SK-N-SH (cell line): Measurements from ENCODE around the gene TDRD1. TPM values are rescaled to one million over a fixed set of nuclear protein-coding genes. Genes with fewer than 3 reads are reported as not detected.
A peak's percentile ranks its signal among the peaks of the same experiment; 100 is the strongest.
"Not testable (repeated sequence)": the region's sequence is repeated elsewhere in the genome, so short reads cannot be mapped to it uniquely, and the experiment has no call there.

ENCODE experiments used
- CTCF ChIA-PET: fragments of 300-600, 350-600 bp; formaldehyde crosslinking; extraction: SDS; loops from one replicate; lab custom pipeline; 2021; lab: Yijun Ruan, JAX
- POLR2A ChIA-PET: fragments of 350-600 bp; sonication (Branson Sonifier 250); formaldehyde crosslinking; extraction: SDS; loops from one replicate; lab custom pipeline; 2020; ENCODE audit warnings: antibody characterized with exemption, inconsistent platforms; lab: Yijun Ruan, JAX
- DNase-seq: peaks from one replicate; pipeline ENCODE4 v3.0.0; 2012
- H2AFZ ChIP-seq: fragments of 200-600 bp; sonication (generic); 2 replicates; pipeline ENCODE4 v1.8.1; 2016; ENCODE audit warnings: antibody characterized with exemption, mild to moderate bottlenecking, low read depth
- H3F3A ChIP-seq: fragments of 200-600 bp; sonication (generic); replicated peaks from 2 replicates; pipeline ENCODE3; 2016; ENCODE audit warnings: antibody characterized with exemption, mild to moderate bottlenecking; ENCODE audit not compliant: insufficient read depth
- H3K27ac ChIP-seq, 2 experiments: fragments of 200-500 bp in 1 of 2; fragments of 200-600 bp in 1 of 2; sonication (Bioruptor generic) in 1 of 2; sonication (generic), shearing (Covaris generic) in 1 of 2; 2 replicates each; pipeline versions ENCODE4 v1.5.1 to v1.6.1; 2014 to 2016; ENCODE audit warnings: low read depth in 2 of 2, inconsistent platforms in 1 of 2, low read length in 1 of 2, mild to moderate bottlenecking in 1 of 2, mixed read lengths in 1 of 2
- H3K27me3 ChIP-seq: fragments of 200-600 bp; sonication (generic), shearing (Covaris generic); 2 replicates; pipeline ENCODE4 v1.6.1; 2016; ENCODE audit warnings: mixed run types; ENCODE audit not compliant: insufficient read depth
- H3K36me3 ChIP-seq, 2 experiments: fragments of 200-500 bp in 1 of 2; fragments of 200-600 bp in 1 of 2; sonication (Bioruptor generic) in 1 of 2; sonication (generic) in 1 of 2; replicated peaks in 1 of 2; 2 replicates each; pipeline versions ENCODE3 to v1.5.1; 2014 to 2016; ENCODE audit warnings: low read length in 1 of 2, mild to moderate bottlenecking in 1 of 2; ENCODE audit not compliant: insufficient read depth in 2 of 2, control insufficient read depth in 1 of 2
- H3K4me1 ChIP-seq, 2 experiments: fragments of 200-500 bp in 1 of 2; fragments of 200-600 bp in 1 of 2; sonication (Bioruptor generic) in 1 of 2; sonication (generic), shearing (Covaris generic) in 1 of 2; 2 replicates each; pipeline versions ENCODE4 v1.5.1 to v1.6.1; 2014 to 2016; ENCODE audit warnings: low read depth in 1 of 2, low read length in 1 of 2, mixed run types in 1 of 2; ENCODE audit not compliant: insufficient read depth in 2 of 2, control insufficient read depth in 1 of 2
- H3K4me2 ChIP-seq: fragments of 200-600 bp; sonication (generic), shearing (Covaris generic); 2 replicates; pipeline ENCODE4 v1.6.1; 2017; ENCODE audit warnings: mixed run types
- H3K4me3 ChIP-seq, 2 experiments: fragments of 200-500 bp in 1 of 2; fragments of 200-600 bp in 1 of 2; sonication (Bioruptor generic) in 1 of 2; sonication (generic), shearing (Covaris generic) in 1 of 2; 2 replicates each; pipeline versions ENCODE4 v1.5.1 to v1.8.1; 2014 to 2016; ENCODE audit warnings: low read depth in 2 of 2, inconsistent platforms in 1 of 2, low read length in 1 of 2, mild to moderate bottlenecking in 1 of 2, mixed read lengths in 1 of 2, moderate library complexity in 1 of 2
- H3K79me2 ChIP-seq: fragments of 200-600 bp; sonication (generic); 2 replicates; pipeline ENCODE4 v1.8.1; 2017; ENCODE audit warnings: mild to moderate bottlenecking; ENCODE audit not compliant: insufficient read depth
- H3K9ac ChIP-seq: fragments of 200-600 bp; sonication (generic); 2 replicates; pipeline ENCODE4 v1.6.1; 2017; ENCODE audit warnings: mixed run types
- H3K9me2 ChIP-seq: fragments of 200-600 bp; sonication (generic); 2 replicates; pipeline ENCODE4 v1.6.1; 2017; ENCODE audit warnings: mixed run types
- H3K9me3 ChIP-seq: fragments of 200-600 bp; sonication (generic); 2 replicates; pipeline ENCODE4 v1.6.1; 2017; ENCODE audit warnings: mixed run types, mild to moderate bottlenecking, moderate library complexity
- H4K20me1 ChIP-seq: fragments of 200-600 bp; sonication (generic); 2 replicates; pipeline ENCODE4 v1.6.1; 2017; ENCODE audit warnings: mild to moderate bottlenecking, mixed run types; ENCODE audit not compliant: insufficient read depth
- CHD2 ChIP-seq: fragments of 150-350 bp; IDR thresholded peaks from 2 replicates; pipeline ENCODE4 v1.6.1; 2018; ENCODE audit warnings: low read length; ENCODE audit not compliant: partially characterized antibody
- ELF1 ChIP-seq: IDR thresholded peaks from 2 replicates; pipeline ENCODE4 v1.4.0; 2012
- EP300 ChIP-seq, 2 experiments: IDR thresholded peaks; 2 replicates each; pipeline versions ENCODE4 v1.4.0 to v1.6.1; 2012; ENCODE audit warnings: borderline replicate concordance in 1 of 2, low read depth in 1 of 2, low read length in 1 of 2
- EZH2phosphoT487 ChIP-seq: fragments of 200-600 bp; sonication (generic); IDR thresholded peaks from 2 replicates; pipeline ENCODE4 v1.6.1; 2017; ENCODE audit warnings: low read depth, mixed run types, mild to moderate bottlenecking, antibody characterized with exemption, moderate library complexity, borderline replicate concordance
- FOXJ3 ChIP-seq: sonication (generic); formaldehyde crosslinking; IDR thresholded peaks from 2 replicates; pipeline ENCODE4 v1.5.1; 2020; ENCODE audit warnings: mild to moderate bottlenecking, missing genetic modification reagents
- GATA2 ChIP-seq: sonication (generic); formaldehyde crosslinking; IDR thresholded peaks from 2 replicates; pipeline ENCODE4 v1.5.0; 2020; ENCODE audit warnings: mild to moderate bottlenecking, missing genetic modification reagents
- MEF2A ChIP-seq: IDR thresholded peaks from 2 replicates; pipeline ENCODE4 v1.4.0; 2012; ENCODE audit warnings: low read depth, borderline replicate concordance
- NRF1 ChIP-seq: IDR thresholded peaks from 2 replicates; pipeline ENCODE4 v1.6.1; 2012; ENCODE audit warnings: low read depth, mild to moderate bottlenecking, low read length
- POLR2AphosphoS5 ChIP-seq: IDR thresholded peaks from 2 replicates; pipeline ENCODE4 v1.6.1; 2012; ENCODE audit warnings: low read depth, low read length
- RAD21 ChIP-seq: IDR thresholded peaks from 2 replicates; pipeline ENCODE4 v1.6.1; 2012; ENCODE audit warnings: mild to moderate bottlenecking, low read length
- RFX5 ChIP-seq: IDR thresholded peaks from 2 replicates; pipeline ENCODE4 v1.6.1; 2012; ENCODE audit warnings: mild to moderate bottlenecking, improper control_type of control experiment, low read length
- RXRA ChIP-seq: IDR thresholded peaks from 2 replicates; pipeline ENCODE4 v1.4.0; 2012; ENCODE audit warnings: low read depth, mild to moderate bottlenecking, borderline replicate concordance
- SMC3 ChIP-seq: IDR thresholded peaks from 2 replicates; pipeline ENCODE4 v1.6.1; 2012; ENCODE audit warnings: low read depth, low read length, improper control_type of control experiment
- WGBS: methylation state at CpG from one replicate; pipeline ENCODE4 v1.1.6; 2017; ENCODE audit warnings: low lambda C conversion rate; 5-methylcytosine and 5-hydroxymethylcytosine counted together
- polyA plus RNA-seq, 3 experiments: library from polyadenylated mRNA; depleted of rRNA; stranded (reverse); fragments of >200 nt; gene quantifications; 2 replicates each; pipeline ENCODE4 v1.2.3, GENCODE V29; 2012
- TF ChIP-seq, protein P1 (sequence below): IDR thresholded peaks from 2 replicates; pipeline ENCODE4; 2012
- TF ChIP-seq, protein P2 (sequence below): fragments of 200-600 bp; sonication (generic); IDR thresholded peaks from 2 replicates; pipeline ENCODE4 v1.6.1; 2017; ENCODE audit warnings: antibody characterized with exemption, mild to moderate bottlenecking, moderate library complexity
- TF ChIP-seq, protein P3 (sequence below): IDR thresholded peaks from 2 replicates; pipeline ENCODE4 v1.4.0; 2012; ENCODE audit warnings: low read depth
- TF ChIP-seq, protein P4 (sequence below): fragments of 150-350 bp; IDR thresholded peaks from 2 replicates; pipeline ENCODE4 v1.6.1; 2016; ENCODE audit warnings: mild to moderate bottlenecking, low read depth, low read length
- TF ChIP-seq, protein P5 (sequence below): IDR thresholded peaks from 2 replicates; pipeline ENCODE4 v1.6.1; 2012; ENCODE audit warnings: mild to moderate bottlenecking, low read depth, low read length, moderate library complexity

Gene TDRD1
- polyA plus RNA-seq, 1 of the 3 experiments (the other 2 are of a cell fraction), result not detected

DNA sequence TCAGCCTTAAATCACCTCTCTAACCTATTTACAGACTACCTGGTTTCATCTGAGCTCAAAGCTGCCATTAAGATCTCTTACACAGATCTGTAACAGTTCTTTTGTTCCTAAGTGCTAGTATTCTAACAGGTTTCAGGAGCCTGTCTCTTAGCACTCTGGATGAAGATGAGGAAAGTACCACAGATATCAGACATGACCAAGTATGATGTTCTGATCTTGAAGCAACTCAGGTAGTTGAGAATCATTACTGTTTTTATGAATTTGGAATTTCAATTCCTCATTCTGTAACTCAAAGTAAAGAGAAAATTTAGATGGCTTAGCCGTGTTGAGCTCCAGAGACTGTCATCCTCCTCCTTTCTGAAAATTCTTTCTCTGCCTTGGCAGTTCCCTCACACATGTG is 36.0 kb upstream of the TDRD1 start (continued):
- TF ChIP-seq, protein P1, sequence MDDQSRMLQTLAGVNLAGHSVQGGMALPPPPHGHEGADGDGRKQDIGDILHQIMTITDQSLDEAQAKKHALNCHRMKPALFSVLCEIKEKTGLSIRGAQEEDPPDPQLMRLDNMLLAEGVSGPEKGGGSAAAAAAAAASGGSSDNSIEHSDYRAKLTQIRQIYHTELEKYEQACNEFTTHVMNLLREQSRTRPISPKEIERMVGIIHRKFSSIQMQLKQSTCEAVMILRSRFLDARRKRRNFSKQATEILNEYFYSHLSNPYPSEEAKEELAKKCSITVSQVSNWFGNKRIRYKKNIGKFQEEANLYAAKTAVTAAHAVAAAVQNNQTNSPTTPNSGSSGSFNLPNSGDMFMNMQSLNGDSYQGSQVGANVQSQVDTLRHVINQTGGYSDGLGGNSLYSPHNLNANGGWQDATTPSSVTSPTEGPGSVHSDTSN, result no peak
- no peak for TF ChIP-seq FOXJ3 (CRISPR knock-in tag)
- TF ChIP-seq, protein P2, sequence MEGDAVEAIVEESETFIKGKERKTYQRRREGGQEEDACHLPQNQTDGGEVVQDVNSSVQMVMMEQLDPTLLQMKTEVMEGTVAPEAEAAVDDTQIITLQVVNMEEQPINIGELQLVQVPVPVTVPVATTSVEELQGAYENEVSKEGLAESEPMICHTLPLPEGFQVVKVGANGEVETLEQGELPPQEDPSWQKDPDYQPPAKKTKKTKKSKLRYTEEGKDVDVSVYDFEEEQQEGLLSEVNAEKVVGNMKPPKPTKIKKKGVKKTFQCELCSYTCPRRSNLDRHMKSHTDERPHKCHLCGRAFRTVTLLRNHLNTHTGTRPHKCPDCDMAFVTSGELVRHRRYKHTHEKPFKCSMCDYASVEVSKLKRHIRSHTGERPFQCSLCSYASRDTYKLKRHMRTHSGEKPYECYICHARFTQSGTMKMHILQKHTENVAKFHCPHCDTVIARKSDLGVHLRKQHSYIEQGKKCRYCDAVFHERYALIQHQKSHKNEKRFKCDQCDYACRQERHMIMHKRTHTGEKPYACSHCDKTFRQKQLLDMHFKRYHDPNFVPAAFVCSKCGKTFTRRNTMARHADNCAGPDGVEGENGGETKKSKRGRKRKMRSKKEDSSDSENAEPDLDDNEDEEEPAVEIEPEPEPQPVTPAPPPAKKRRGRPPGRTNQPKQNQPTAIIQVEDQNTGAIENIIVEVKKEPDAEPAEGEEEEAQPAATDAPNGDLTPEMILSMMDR, result no peak
- TF ChIP-seq EZH2phosphoT487, result no peak

DNA sequence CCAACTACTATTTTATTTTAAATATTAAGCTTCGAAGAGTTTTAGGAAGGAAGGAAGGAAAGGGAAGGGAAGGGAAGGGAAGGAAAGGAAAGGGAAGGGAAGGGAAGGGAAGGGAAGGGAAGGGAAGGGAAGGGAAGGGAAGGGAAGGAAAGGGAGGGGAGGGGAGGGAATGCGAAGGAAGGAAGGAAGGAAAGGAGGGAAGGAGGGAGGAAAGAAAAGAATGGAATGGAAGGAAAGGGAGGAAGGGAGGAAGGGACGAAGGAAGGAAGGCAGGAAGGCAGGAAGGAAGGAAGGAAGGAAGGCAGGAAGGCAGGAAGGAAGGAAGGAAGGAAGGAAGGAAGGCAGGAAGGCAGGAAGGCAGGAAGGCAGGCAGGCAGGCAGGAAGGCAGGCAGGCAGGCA is 29.7 kb upstream of the TDRD1 start:
- H3F3A ChIP-seq, H2AFZ ChIP-seq, H3K4me3 ChIP-seq, H3K79me2 ChIP-seq, DNase-seq, H3K4me1 ChIP-seq, H3K4me2 ChIP-seq, H3K9ac ChIP-seq, CTCF ChIA-PET, POLR2A ChIA-PET, H3K27me3 ChIP-seq, H3K9me2 ChIP-seq, H3K9me3 ChIP-seq, H4K20me1 ChIP-seq, H3K27ac ChIP-seq: not testable (repeated sequence)
- WGBS, result 91% methylated on average over 3 of the region's 3 CpGs
- H3K36me3 ChIP-seq, result peaks cover 16 to 51% of the 10 kb centered on the region in 2 experiments

DNA sequence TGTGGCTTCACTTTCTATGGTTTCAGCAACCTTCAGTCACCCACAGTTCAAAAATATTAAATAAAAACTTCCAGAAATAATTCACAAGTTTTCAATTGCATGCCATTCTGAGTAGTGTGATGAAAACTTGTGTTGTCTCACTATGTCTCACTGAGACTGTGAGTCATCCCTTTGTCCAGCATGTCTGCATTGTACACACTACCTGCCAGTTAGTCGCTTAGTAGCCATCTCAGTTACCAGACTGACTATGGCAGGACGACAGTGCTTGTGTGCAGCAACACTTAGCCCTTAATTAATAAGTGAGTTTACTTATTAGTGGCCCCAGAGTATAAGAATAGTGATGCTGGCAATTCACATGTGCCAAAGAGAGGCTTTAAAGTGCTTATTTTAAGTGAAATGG is 27.7 kb upstream of the TDRD1 start:
- H3K79me2 ChIP-seq, result no peaks in the 10 kb centered on the region
- peak overlapping the region in 1 of 2 experiments; percentile 63; a peak in 2 of 4 replicates for H3K27ac ChIP-seq
- CTCF ChIA-PET, result interaction anchor here (0.8 kb wide), 1 partner anchor 472 kb away, joined by 3 read pairs; no protein-coding TSS in a partner anchor
- H3K9ac ChIP-seq, result peak overlapping the region; percentile 29; the same call in 1 of the 2 replicates
- no peak overlapping the region for H3K4me3 ChIP-seq
- 22% methylated on average over 2 of the region's 2 CpGs for WGBS
- H3K9me3 ChIP-seq, result no peaks in the 10 kb centered on the region
- no peaks in the 10 kb centered on the region for H3K9me2 ChIP-seq
- H3K4me2 ChIP-seq, result peak overlapping the region; percentile 31; the same call in 1 of the 2 replicates
- DNase-seq, result no peak
- peaks cover 0 to 4% of the 10 kb centered on the region in 2 experiments; a peak in 1 of 4 replicates for H3K4me1 ChIP-seq
- no peaks in the 10 kb centered on the region for H4K20me1 ChIP-seq
- H2AFZ ChIP-seq, result no peak overlapping the region; the same call in 1 of the 2 replicates
- no peaks in the 10 kb centered on the region for H3F3A ChIP-seq
- H3K27me3 ChIP-seq, result no peaks in the 10 kb centered on the region
- POLR2A ChIA-PET, result no interaction called here
- H3K36me3 ChIP-seq, result peaks cover 17 to 67% of the 10 kb centered on the region in 2 experiments
- no peak for TF ChIP-seq EZH2phosphoT487
- no peak for TF ChIP-seq GATA2 (CRISPR knock-in tag)
- TF ChIP-seq, protein P3, sequence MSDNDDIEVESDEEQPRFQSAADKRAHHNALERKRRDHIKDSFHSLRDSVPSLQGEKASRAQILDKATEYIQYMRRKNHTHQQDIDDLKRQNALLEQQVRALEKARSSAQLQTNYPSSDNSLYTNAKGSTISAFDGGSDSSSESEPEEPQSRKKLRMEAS, result no peak
- TF ChIP-seq CHD2, result no peak
- TF ChIP-seq SMC3, result no peak
- TF ChIP-seq, protein P4, sequence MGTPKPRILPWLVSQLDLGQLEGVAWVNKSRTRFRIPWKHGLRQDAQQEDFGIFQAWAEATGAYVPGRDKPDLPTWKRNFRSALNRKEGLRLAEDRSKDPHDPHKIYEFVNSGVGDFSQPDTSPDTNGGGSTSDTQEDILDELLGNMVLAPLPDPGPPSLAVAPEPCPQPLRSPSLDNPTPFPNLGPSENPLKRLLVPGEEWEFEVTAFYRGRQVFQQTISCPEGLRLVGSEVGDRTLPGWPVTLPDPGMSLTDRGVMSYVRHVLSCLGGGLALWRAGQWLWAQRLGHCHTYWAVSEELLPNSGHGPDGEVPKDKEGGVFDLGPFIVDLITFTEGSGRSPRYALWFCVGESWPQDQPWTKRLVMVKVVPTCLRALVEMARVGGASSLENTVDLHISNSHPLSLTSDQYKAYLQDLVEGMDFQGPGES, result no peak
- TF ChIP-seq RFX5, result no peak
- TF ChIP-seq EP300 (IDR thresholded peaks at IDR 0.05; ENCODE audit: borderline replicate concordance in 1 of 2, low read depth in 1 of 2, low read length in 1 of 2), result no peak
- no peak for TF ChIP-seq NRF1
- no peak for TF ChIP-seq MEF2A
- no peak for TF ChIP-seq POLR2AphosphoS5
- TF ChIP-seq RAD21, result no peak
- TF ChIP-seq FOXJ3 (CRISPR knock-in tag), result no peak
- no peak for TF ChIP-seq RXRA
- no peak for TF ChIP-seq ELF1
- TF ChIP-seq, protein P5, sequence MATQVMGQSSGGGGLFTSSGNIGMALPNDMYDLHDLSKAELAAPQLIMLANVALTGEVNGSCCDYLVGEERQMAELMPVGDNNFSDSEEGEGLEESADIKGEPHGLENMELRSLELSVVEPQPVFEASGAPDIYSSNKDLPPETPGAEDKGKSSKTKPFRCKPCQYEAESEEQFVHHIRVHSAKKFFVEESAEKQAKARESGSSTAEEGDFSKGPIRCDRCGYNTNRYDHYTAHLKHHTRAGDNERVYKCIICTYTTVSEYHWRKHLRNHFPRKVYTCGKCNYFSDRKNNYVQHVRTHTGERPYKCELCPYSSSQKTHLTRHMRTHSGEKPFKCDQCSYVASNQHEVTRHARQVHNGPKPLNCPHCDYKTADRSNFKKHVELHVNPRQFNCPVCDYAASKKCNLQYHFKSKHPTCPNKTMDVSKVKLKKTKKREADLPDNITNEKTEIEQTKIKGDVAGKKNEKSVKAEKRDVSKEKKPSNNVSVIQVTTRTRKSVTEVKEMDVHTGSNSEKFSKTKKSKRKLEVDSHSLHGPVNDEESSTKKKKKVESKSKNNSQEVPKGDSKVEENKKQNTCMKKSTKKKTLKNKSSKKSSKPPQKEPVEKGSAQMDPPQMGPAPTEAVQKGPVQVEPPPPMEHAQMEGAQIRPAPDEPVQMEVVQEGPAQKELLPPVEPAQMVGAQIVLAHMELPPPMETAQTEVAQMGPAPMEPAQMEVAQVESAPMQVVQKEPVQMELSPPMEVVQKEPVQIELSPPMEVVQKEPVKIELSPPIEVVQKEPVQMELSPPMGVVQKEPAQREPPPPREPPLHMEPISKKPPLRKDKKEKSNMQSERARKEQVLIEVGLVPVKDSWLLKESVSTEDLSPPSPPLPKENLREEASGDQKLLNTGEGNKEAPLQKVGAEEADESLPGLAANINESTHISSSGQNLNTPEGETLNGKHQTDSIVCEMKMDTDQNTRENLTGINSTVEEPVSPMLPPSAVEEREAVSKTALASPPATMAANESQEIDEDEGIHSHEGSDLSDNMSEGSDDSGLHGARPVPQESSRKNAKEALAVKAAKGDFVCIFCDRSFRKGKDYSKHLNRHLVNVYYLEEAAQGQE, result no peak
